Loucy (cell line): ENCODE results near the gene SLC25A30.
"Not testable (repeated sequence)": the region's sequence is repeated elsewhere in the genome, so short reads cannot be mapped to it uniquely, and the experiment has no call there.

Source experiments
- CTCF ChIP-seq: fragments of 200-600 bp; sonication (generic); conservative IDR thresholded peaks from 2 replicates; pipeline ENCODE4 v1.5.1; 2014; ENCODE audit warnings: mild to moderate bottlenecking, antibody characterized with exemption, low read length
- EZH2phosphoT487 ChIP-seq: fragments of 200-600 bp; IDR thresholded peaks from 2 replicates; pipeline ENCODE4 v1.6.1; 2018; ENCODE audit warnings: antibody characterized with exemption, mild to moderate bottlenecking, moderate library complexity, borderline replicate concordance

DNA sequence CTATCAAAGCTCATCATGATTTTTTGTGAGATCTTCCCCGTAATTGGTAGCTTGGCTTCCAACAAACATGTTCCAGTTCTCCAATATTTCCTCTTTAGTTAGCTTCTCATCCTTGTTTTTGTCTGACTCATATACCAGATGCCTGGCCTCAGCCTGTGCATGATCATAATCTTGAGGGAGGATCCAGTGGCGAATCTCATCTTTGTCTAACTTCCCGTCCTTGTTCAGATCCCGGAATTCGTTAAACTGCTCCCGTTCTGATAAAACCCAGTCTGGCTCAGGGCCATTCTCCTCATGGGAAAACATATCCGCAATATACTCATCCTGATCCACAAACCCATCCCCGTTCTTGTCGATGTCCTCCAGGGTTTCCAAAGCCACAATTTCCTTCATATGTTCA lies 27.8 kb downstream of the SLC25A30 start:
- TF ChIP-seq CTCF, EZH2phosphoT487: not testable (repeated sequence)
